GM12872 (cell line): ENCODE measurements around the gene ERG.

Experiments used
- CTCF ChIP-seq: IDR thresholded peaks from 3 replicates; pipeline ENCODE4 v1.5.1; 2011; ENCODE audit warnings: low read depth, mild to moderate bottlenecking, low read length, moderate library complexity; ENCODE audit not compliant: insufficient read depth

The ERG gene

GRCh38 chr21:38498057-38498833, at the start of gene ERG:
Gene ERG, minus strand, starts transcription at chr21:38498477. Its CDS starts 97 bp downstream, at chr21:38498380.
- no peak for TF ChIP-seq CTCF

GRCh38 chr21:38544661-38545060, 46.4 kb upstream of the ERG start:
- no peak for TF ChIP-seq CTCF

GRCh38 chr21:38542263-38542662, 44.0 kb upstream of the ERG start:
- TF ChIP-seq CTCF, result no peak

- TF ChIP-seq CTCF, result no peak
Measured at GRCh38 chr21:38538353-38538752, 40.1 kb upstream of the ERG start.

- TF ChIP-seq CTCF, result no peak
Measured at GRCh38 chr21:38534591-38534990, 36.3 kb upstream of the ERG start.

- TF ChIP-seq CTCF, result no peak
Measured at GRCh38 chr21:38533887-38534286, 35.6 kb upstream of the ERG start.

GRCh38 chr21:38531591-38531990, 33.3 kb upstream of the ERG start:
- TF ChIP-seq CTCF, result no peak
